Measurements from ENCODE around the gene AADAC. TPM values are rescaled to one million over a fixed set of nuclear protein-coding genes. Genes with fewer than 3 reads are reported as not detected.

Gene AADAC
- total RNA-seq, 1 experiment from 2014 or later: 0.43 TPM

- H3K36me3 ChIP-seq (ENCODE audit: insufficient read depth, low read length, poor library complexity, severe bottlenecking): no peaks in the 10 kb centered on the region
- no peak for DNase-seq (ENCODE audit: low spot score)
- no peak overlapping the region for H3K4me3 ChIP-seq (ENCODE audit: low read depth, low read length, poor library complexity, severe bottlenecking)
- H3K27ac ChIP-seq (ENCODE audit: low read depth, low read length, poor library complexity, severe bottlenecking): no peak overlapping the region
- BruUV-seq (replicated peaks): no TSS peak
- ChIA-PET CTCF (no interaction called here), POLR2A (ENCODE audit: low non-redundant PET) (no interaction called here)
- peaks cover 7% of the 10 kb centered on the region for H3K4me1 ChIP-seq (ENCODE audit: insufficient read depth, low read length, poor library complexity, severe bottlenecking)
- no peaks in the 10 kb centered on the region for H3K27me3 ChIP-seq (replicated peaks; ENCODE audit: insufficient read depth, low read depth, low read length, poor library complexity)
- no peak for TF ChIP-seq CTCF (conservative IDR thresholded peaks at IDR 0.05; ENCODE audit: low read depth, low read length)
- no peak for TF ChIP-seq EZH2 (IDR thresholded peaks at IDR 0.05; ENCODE audit: borderline replicate concordance, low read depth, low read length, poor library complexity, severe bottlenecking)
- peaks cover 7% of the 10 kb centered on the region for H3K9me3 ChIP-seq (ENCODE audit: low read depth, low read length, poor library complexity, severe bottlenecking)
- intact Hi-C loops (cut with micrococcal nuclease; ENCODE audit: unreplicated experiment): no loop called here
These were observed 19.8 kb upstream of the AADAC start for GRCh38 chr3:151794080-151794479.

GRCh38 chr3:151795276-151795675 lies 18.6 kb upstream of the AADAC start:
- Histone ChIP-seq H3K27me3 (replicated peaks; ENCODE audit: insufficient read depth, low read depth, low read length, poor library complexity) (no peaks in the 10 kb centered on the region), H3K4me1 (ENCODE audit: insufficient read depth, low read length, poor library complexity, severe bottlenecking) (peaks cover under 1% of the 10 kb centered on the region), H3K9me3 (ENCODE audit: low read depth, low read length, poor library complexity, severe bottlenecking) (peaks cover 7% of the 10 kb centered on the region), H3K27ac (ENCODE audit: low read depth, low read length, poor library complexity, severe bottlenecking) (no peak overlapping the region), H3K36me3 (ENCODE audit: insufficient read depth, low read length, poor library complexity, severe bottlenecking) (no peaks in the 10 kb centered on the region), H3K4me3 (ENCODE audit: low read depth, low read length, poor library complexity, severe bottlenecking) (no peak overlapping the region)
- no TSS peak for BruUV-seq (replicated peaks)
- peak; percentile 40 for DNase-seq (ENCODE audit: low spot score)
- CTCF ChIA-PET: no interaction called here
- TF ChIP-seq EZH2 (IDR thresholded peaks at IDR 0.05; ENCODE audit: borderline replicate concordance, low read depth, low read length, poor library complexity, severe bottlenecking) (no peak), CTCF (conservative IDR thresholded peaks at IDR 0.05; ENCODE audit: low read depth, low read length) (no peak)
- POLR2A ChIA-PET (ENCODE audit: low non-redundant PET): no interaction called here
- intact Hi-C loops (cut with micrococcal nuclease; ENCODE audit: unreplicated experiment): no loop called here

- Histone ChIP-seq H3K4me3 (ENCODE audit: low read depth, low read length, poor library complexity, severe bottlenecking) (no peak overlapping the region), H3K36me3 (ENCODE audit: insufficient read depth, low read length, poor library complexity, severe bottlenecking) (no peaks in the 10 kb centered on the region), H3K4me1 (ENCODE audit: insufficient read depth, low read length, poor library complexity, severe bottlenecking) (peaks cover 7% of the 10 kb centered on the region), H3K27ac (ENCODE audit: low read depth, low read length, poor library complexity, severe bottlenecking) (no peak overlapping the region), H3K27me3 (replicated peaks; ENCODE audit: insufficient read depth, low read depth, low read length, poor library complexity) (no peaks in the 10 kb centered on the region), H3K9me3 (ENCODE audit: low read depth, low read length, poor library complexity, severe bottlenecking) (peaks cover 2% of the 10 kb centered on the region)
- TF ChIP-seq CTCF (conservative IDR thresholded peaks at IDR 0.05; ENCODE audit: low read depth, low read length): no peak
- TF ChIP-seq EZH2 (IDR thresholded peaks at IDR 0.05; ENCODE audit: borderline replicate concordance, low read depth, low read length, poor library complexity, severe bottlenecking): no peak
- ChIA-PET CTCF (no interaction called here), POLR2A (ENCODE audit: low non-redundant PET) (no interaction called here)
- no peak for DNase-seq (ENCODE audit: low spot score)
- intact Hi-C loops (cut with micrococcal nuclease; ENCODE audit: unreplicated experiment): no loop called here
- no TSS peak for BruUV-seq (replicated peaks)
These were observed 17.7 kb upstream of the AADAC start for GRCh38 chr3:151796105-151796680.
